ENCODE results near the gene REV1.

The REV1 gene

GRCh38 chr2:99489761-99490622 lies at the start of gene REV1:
Gene REV1 (minus strand): TSS chr2:99490017. CDS start chr2:99464975, 25,042 bp downstream.
- peak; percentile 80 for TF ChIP-seq CTCF (IDR thresholded peaks at IDR 0.05; ENCODE audit: insufficient read depth, missing control alignments)
- FAIRE-seq: no peak

GRCh38 chr2:99537910-99538485 lies 48.2 kb upstream of the REV1 start:
- no peak for DNase-seq (ENCODE audit: insufficient read length, low spot score)
- no peak for FAIRE-seq
- TF ChIP-seq CTCF (IDR thresholded peaks at IDR 0.05; ENCODE audit: insufficient read depth, missing control alignments): no peak

More at GRCh38 chr2:99489761-99490622, at the start of gene REV1:
- peak; percentile 88 for DNase-seq (ENCODE audit: insufficient read length, low spot score)

- peak; percentile 65 for DNase-seq (ENCODE audit: insufficient read length, low spot score)
- no peak for TF ChIP-seq CTCF (IDR thresholded peaks at IDR 0.05; ENCODE audit: insufficient read depth, missing control alignments)
- peak; percentile 51 for FAIRE-seq
Measured at GRCh38 chr2:99524056-99524455, 34.2 kb upstream of the REV1 start.

GRCh38 chr2:99522157-99522556 lies 32.3 kb upstream of the REV1 start:
- no peak for TF ChIP-seq CTCF (IDR thresholded peaks at IDR 0.05; ENCODE audit: insufficient read depth, missing control alignments)
- DNase-seq (ENCODE audit: insufficient read length, low spot score) (no peak), FAIRE-seq (no peak)

- no peak for DNase-seq (ENCODE audit: insufficient read length, low spot score)
- TF ChIP-seq CTCF (IDR thresholded peaks at IDR 0.05; ENCODE audit: insufficient read depth, missing control alignments): no peak
- no peak for FAIRE-seq
Measured at GRCh38 chr2:99520813-99521212, 31.0 kb upstream of the REV1 start.

GRCh38 chr2:99520195-99520594 lies 30.4 kb upstream of the REV1 start:
- FAIRE-seq (no peak), DNase-seq (ENCODE audit: insufficient read length, low spot score) (no peak)
- no peak for TF ChIP-seq CTCF (IDR thresholded peaks at IDR 0.05; ENCODE audit: insufficient read depth, missing control alignments)

GRCh38 chr2:99514357-99514756 lies 24.5 kb upstream of the REV1 start:
- FAIRE-seq: no peak
- DNase-seq (ENCODE audit: insufficient read length, low spot score): no peak
- TF ChIP-seq CTCF (IDR thresholded peaks at IDR 0.05; ENCODE audit: insufficient read depth, missing control alignments): no peak

All from D721Med (cell line).